ENCODE results near the gene PFN1. TPM values are rescaled to one million over a fixed set of nuclear protein-coding genes. Genes with fewer than 3 reads are reported as not detected.

The PFN1 gene
- total and polyA plus RNA-seq, 9 of the 15 experiments (the other 6 are each of a cell fraction or from before 2014, with no cell fraction given) = 60.5 to 1,479 (median 456) TPM

- TF ChIP-seq SAP30 (IDR thresholded peaks at IDR 0.05; ENCODE audit: borderline replicate concordance, insufficient read depth, low read depth, low read length, poor library complexity, severe bottlenecking) = peak; percentile 39
- TF ChIP-seq ZNF280B (CRISPR knock-in tag; IDR thresholded peaks at IDR 0.05) = no peak
- no peak for TF ChIP-seq ZBED1 (IDR thresholded peaks at IDR 0.05)
- TF ChIP-seq ZNF316 (IDR thresholded peaks at IDR 0.05) = 0 out of 2 replicates have a peak, but pooled peaks have one; percentile 9
- TF ChIP-seq NFRKB (IDR thresholded peaks at IDR 0.05; ENCODE audit: low read depth) = peak; percentile 5; the same call in 1 of the 2 replicates
- TF ChIP-seq ADNP (tag; IDR thresholded peaks at IDR 0.05) = no peak
- TF ChIP-seq XRCC4 (IDR thresholded peaks at IDR 0.05; ENCODE audit: extremely low read depth, insufficient read depth, insufficient read length) = no peak
- no peak for TF ChIP-seq CHD2 (IDR thresholded peaks at IDR 0.05; ENCODE audit: low read depth, low read length)
- TF ChIP-seq IRF1 (CRISPR knock-in tag; IDR thresholded peaks at IDR 0.05; ENCODE audit: borderline replicate concordance) = peak; percentile 58; the same call in 1 of the 2 replicates
- TF ChIP-seq ETV5 (CRISPR knock-in tag; IDR thresholded peaks at IDR 0.05; ENCODE audit: low read depth) = no peak
- no peak for TF ChIP-seq PTTG1 (tag; IDR thresholded peaks at IDR 0.05; ENCODE audit: low read depth)
- TF ChIP-seq ZNF175 (CRISPR knock-in tag; IDR thresholded peaks at IDR 0.05; ENCODE audit: low read depth) = no peak
- no peak for TF ChIP-seq ZNF696 (CRISPR knock-in tag; conservative IDR thresholded peaks at IDR 0.05)
- TF ChIP-seq ZNF407 (IDR thresholded peaks at IDR 0.05; ENCODE audit: low read depth) = no peak
- peak; percentile 67 for TF ChIP-seq POLR2B (IDR thresholded peaks at IDR 0.05; ENCODE audit: low read depth, partially characterized antibody)
- TF ChIP-seq ZNF507 (tag; conservative IDR thresholded peaks at IDR 0.05) = no peak
- TF ChIP-seq BRD4 (IDR thresholded peaks at IDR 0.05) = 0 out of 2 replicates have a peak, but pooled peaks have one; percentile 31
Measured at GRCh38 chr17:4948166-4948930, at the start of gene PFN1 (continued).
